ENCODE measurements around the gene VAV1. TPM values are rescaled to one million over a fixed set of nuclear protein-coding genes. Genes with fewer than 3 reads are reported as not detected.

The VAV1 gene
- total and polyA plus RNA-seq, 9 of the 15 experiments (the other 6 are each of a cell fraction or from before 2014, with no cell fraction given), result 0.46 to 20.1 (median 11.1) TPM

- TF ChIP-seq UBTF (IDR thresholded peaks at IDR 0.05; ENCODE audit: borderline replicate concordance in 1 of 2, low read depth in 2 of 2, low read length in 2 of 2) (no peak), ZNF75A (CRISPR knock-in tag; IDR thresholded peaks at IDR 0.05) (no peak), FUS (optimal IDR thresholded peaks at IDR 0.05; ENCODE audit: low read depth, low read length) (no peak), KHSRP (IDR thresholded peaks at IDR 0.05) (no peak), ZBTB1 (CRISPR knock-in tag; IDR thresholded peaks at IDR 0.05; ENCODE audit: borderline replicate concordance, low read depth) (no peak), FOXJ3 (CRISPR knock-in tag; IDR thresholded peaks at IDR 0.05) (no peak), HDAC1 (IDR thresholded peaks at IDR 0.05) (no peak), MXD1 (CRISPR knock-in tag; IDR thresholded peaks at IDR 0.05; ENCODE audit: borderline replicate concordance, poor library complexity, severe bottlenecking) (no peak), CXXC5 (CRISPR knock-in tag; IDR thresholded peaks at IDR 0.05) (no peak), MLLT1 (IDR thresholded peaks at IDR 0.05) (no peak), L3MBTL2 (IDR thresholded peaks at IDR 0.05) (no peak), ASH1L (IDR thresholded peaks at IDR 0.05; ENCODE audit: borderline replicate concordance, low read depth, partially characterized antibody) (no peak), PCBP2 (IDR thresholded peaks at IDR 0.05; ENCODE audit: low read depth, low read length, poor library complexity, severe bottlenecking) (no peak), ZNF76 (CRISPR knock-in tag; IDR thresholded peaks at IDR 0.05; ENCODE audit: borderline replicate concordance) (no peak)
These were observed 38.9 kb downstream of the VAV1 start (continued) for GRCh38 chr19:6811378-6811777.

All from K562 (cell line).